Suprapubic skin (tissue), 3 donors: ENCODE results near the gene GPAM.

Source experiments
- CTCF ChIP-seq, 2 donors: fragments of 200-600 bp in 1 of 2; fragments of 450-650 bp in 1 of 2; sonication (generic) in 1 of 2; IDR thresholded peaks; one replicate each; pipeline ENCODE4 v1.5.1; 2016 to 2019; ENCODE audit warnings: antibody characterized with exemption in 2 of 2, mild to moderate bottlenecking in 1 of 2, moderate library complexity in 1 of 2
- EP300 ChIP-seq: sonication (generic); formaldehyde crosslinking; IDR thresholded peaks from one replicate; pipeline ENCODE4 v1.6.1; 2017; ENCODE audit warnings: antibody characterized with exemption

GRCh38 chr10:112135604-112136003, 48.0 kb downstream of the GPAM start:
- TF ChIP-seq CTCF (IDR thresholded peaks at IDR 0.05) (no peak), EP300 (no peak)
